Stimulated activated CD8-positive, alpha-beta memory T cell treated with anti-CD3 and anti-CD28 coated beads, Interleukin-12 subunit alpha, Interleukin-12 subunit beta, amount 100 ng/mL, for 24 hours (primary cell): ENCODE data around the gene ANKRD6.

Source experiments
- DNase-seq: peaks from one replicate; pipeline ENCODE4 v3.0.0-alpha.2; 2020; ENCODE audit errors: extremely low read depth

ANKRD6 gene

GRCh38 chr6:89509777-89510281, 76.9 kb downstream of the ANKRD6 start:
- DNase-seq: no peak

GRCh38 chr6:89510393-89510792, 77.4 kb downstream of the ANKRD6 start:
- no peak for DNase-seq

- DNase-seq: no peak
Measured at GRCh38 chr6:89518352-89519055, 85.6 kb downstream of the ANKRD6 start.

- no peak for DNase-seq
Measured at GRCh38 chr6:89520736-89521135, 87.8 kb downstream of the ANKRD6 start.

GRCh38 chr6:89522778-89523177, 89.8 kb downstream of the ANKRD6 start:
- DNase-seq: no peak

GRCh38 chr6:89525786-89526562, 93.0 kb downstream of the ANKRD6 start:
- DNase-seq: no peak

- no peak for DNase-seq
Measured at GRCh38 chr6:89526563-89526869, 93.6 kb downstream of the ANKRD6 start.

GRCh38 chr6:89527634-89528033, 94.7 kb downstream of the ANKRD6 start:
- DNase-seq: no peak

- no peak for DNase-seq
Measured at GRCh38 chr6:89528866-89529265, 95.9 kb downstream of the ANKRD6 start.

GRCh38 chr6:89530982-89531381, 98.0 kb downstream of the ANKRD6 start:
- DNase-seq: no peak

- no peak for DNase-seq
Measured at GRCh38 chr6:89536231-89536630, 103.3 kb downstream of the ANKRD6 start.

GRCh38 chr6:89539779-89540178, 106.8 kb downstream of the ANKRD6 start:
- no peak for DNase-seq

GRCh38 chr6:89542081-89542857, 109.3 kb downstream of the ANKRD6 start:
- DNase-seq: no peak

- no peak for DNase-seq
Measured at GRCh38 chr6:89542866-89543265, 109.9 kb downstream of the ANKRD6 start.

GRCh38 chr6:89547281-89547680, 114.3 kb downstream of the ANKRD6 start:
- no peak for DNase-seq

GRCh38 chr6:89553431-89553830, 120.5 kb downstream of the ANKRD6 start:
- no peak for DNase-seq

- no peak for DNase-seq
Measured at GRCh38 chr6:89554106-89554505, 121.2 kb downstream of the ANKRD6 start.

- DNase-seq: no peak
Measured at GRCh38 chr6:89555031-89555430, 122.1 kb downstream of the ANKRD6 start.

- DNase-seq: no peak
Measured at GRCh38 chr6:89555806-89556205, 122.9 kb downstream of the ANKRD6 start.

- no peak for DNase-seq
Measured at GRCh38 chr6:89559487-89559886, 126.5 kb downstream of the ANKRD6 start.

- DNase-seq: no peak
Measured at GRCh38 chr6:89562093-89562973, 129.4 kb downstream of the ANKRD6 start.

GRCh38 chr6:89563866-89564265, 130.9 kb downstream of the ANKRD6 start:
- no peak for DNase-seq
